HG03442 (cell line): Measurements from ENCODE around the gene SAMD14.

Source experiments
- ATAC-seq: cut with Tn5 transposase; IDR thresholded peaks from one replicate; pipeline ENCODE4 v1.9.1; 2021; ENCODE audit warnings: mild to moderate bottlenecking, moderate library complexity; ENCODE audit not compliant: unreplicated experiment

SAMD14 gene

GRCh38 chr17:50113624-50114320 is 16.2 kb downstream of the SAMD14 start:
- no peak for ATAC-seq

GRCh38 chr17:50112694-50113093 is 17.3 kb downstream of the SAMD14 start:
- ATAC-seq = no peak

GRCh38 chr17:50111673-50112655 is 18.0 kb downstream of the SAMD14 start:
- no peak for ATAC-seq

- ATAC-seq = no peak
Observed at GRCh38 chr17:50110591-50111349, 19.2 kb downstream of the SAMD14 start.

GRCh38 chr17:50109785-50110184 is 20.2 kb downstream of the SAMD14 start:
- ATAC-seq = no peak

- no peak for ATAC-seq
Observed at GRCh38 chr17:50109207-50109606, 20.8 kb downstream of the SAMD14 start.

- ATAC-seq = no peak
Observed at GRCh38 chr17:50108556-50108955, 21.4 kb downstream of the SAMD14 start.

- ATAC-seq = no peak
Observed at GRCh38 chr17:50107790-50108414, 22.1 kb downstream of the SAMD14 start.

- ATAC-seq = no peak
Observed at GRCh38 chr17:50106393-50107131, 23.4 kb downstream of the SAMD14 start.

GRCh38 chr17:50105811-50106210 is 24.1 kb downstream of the SAMD14 start:
- no peak for ATAC-seq

- no peak for ATAC-seq
Observed at GRCh38 chr17:50103941-50104340, 26.0 kb downstream of the SAMD14 start.

- ATAC-seq = no peak
Observed at GRCh38 chr17:50103252-50103651, 26.7 kb downstream of the SAMD14 start.

- ATAC-seq = no peak
Observed at GRCh38 chr17:50102164-50102991, 27.6 kb downstream of the SAMD14 start.

GRCh38 chr17:50101346-50102163 is 28.4 kb downstream of the SAMD14 start:
- no peak for ATAC-seq

- ATAC-seq = no peak
Observed at GRCh38 chr17:50100921-50101345, 29.0 kb downstream of the SAMD14 start.

- ATAC-seq = no peak
Observed at GRCh38 chr17:50100480-50100883, 29.5 kb downstream of the SAMD14 start.

GRCh38 chr17:50099003-50099402 is 31.0 kb downstream of the SAMD14 start:
- ATAC-seq = no peak

GRCh38 chr17:50098583-50098982 is 31.4 kb downstream of the SAMD14 start:
- no peak for ATAC-seq
